Neural crest cell (in vitro differentiated cells): ENCODE data around the gene ANKRD40CL. TPM values are rescaled to one million over a fixed set of nuclear protein-coding genes. Genes with fewer than 3 reads are reported as not detected.

Source experiments
- DNase-seq: peaks from one replicate; pipeline ENCODE4 v3.0.0; 2021; ENCODE audit warnings: low read depth, mixed read lengths, low spot score
- H3K27ac Mint-ChIP-seq: one replicate; pipeline ENCODE4 v1.8.0; 2021; ENCODE audit warnings: mild to moderate bottlenecking, mixed read lengths; ENCODE audit not compliant: unreplicated experiment
- H3K27me3 Mint-ChIP-seq: 2 replicates; pipeline ENCODE4 v1.8.0; 2021; ENCODE audit warnings: low read depth, mild to moderate bottlenecking, mixed read lengths
- H3K36me3 Mint-ChIP-seq: 2 replicates; pipeline ENCODE4 v1.8.0; 2021; ENCODE audit warnings: low read depth, mild to moderate bottlenecking, mixed read lengths
- H3K4me1 Mint-ChIP-seq: 2 replicates; pipeline ENCODE4 v1.8.0; 2021; ENCODE audit warnings: mixed read lengths
- H3K4me3 Mint-ChIP-seq: one replicate; pipeline ENCODE4 v1.8.0; 2021; ENCODE audit warnings: mild to moderate bottlenecking, mixed read lengths
- H3K9me3 Mint-ChIP-seq: 2 replicates; pipeline ENCODE4 v1.8.0; 2021; ENCODE audit warnings: mixed read lengths
- CTCF ChIP-seq: fragments of 200-600 bp; sonication (generic); conservative IDR thresholded peaks from 2 replicates; pipeline ENCODE4 v1.5.0; 2021; ENCODE audit warnings: antibody characterized with exemption, mild to moderate bottlenecking
- total RNA-seq: library from RNA; stranded (reverse); gene quantifications from 2 replicates; pipeline ENCODE4 v1.2.1, GENCODE V29; 2021

Gene ANKRD40CL
- total RNA-seq, 1 donor from 2014 or later = not detected

- TF ChIP-seq CTCF = no peak
- no peaks in the 10 kb centered on the region for H3K9me3 Mint-ChIP-seq
- H3K4me1 Mint-ChIP-seq = peaks cover 5% of the 10 kb centered on the region
- H3K4me3 Mint-ChIP-seq = no peak overlapping the region
- no peak for DNase-seq
- no peaks in the 10 kb centered on the region for H3K27me3 Mint-ChIP-seq
- H3K36me3 Mint-ChIP-seq = peaks cover 19% of the 10 kb centered on the region
- no peak overlapping the region for H3K27ac Mint-ChIP-seq
Observed at GRCh38 chr17:50739098-50739497, 28.2 kb downstream of the ANKRD40CL start.

GRCh38 chr17:50737118-50737698 is 30.1 kb downstream of the ANKRD40CL start:
- H3K27me3 Mint-ChIP-seq = no peaks in the 10 kb centered on the region
- no peak overlapping the region for H3K4me3 Mint-ChIP-seq
- no peak overlapping the region for H3K27ac Mint-ChIP-seq
- peaks cover 9% of the 10 kb centered on the region for H3K36me3 Mint-ChIP-seq
- H3K4me1 Mint-ChIP-seq = peaks cover 5% of the 10 kb centered on the region
- no peak for TF ChIP-seq CTCF
- H3K9me3 Mint-ChIP-seq = no peaks in the 10 kb centered on the region
- DNase-seq = no peak

DNA sequence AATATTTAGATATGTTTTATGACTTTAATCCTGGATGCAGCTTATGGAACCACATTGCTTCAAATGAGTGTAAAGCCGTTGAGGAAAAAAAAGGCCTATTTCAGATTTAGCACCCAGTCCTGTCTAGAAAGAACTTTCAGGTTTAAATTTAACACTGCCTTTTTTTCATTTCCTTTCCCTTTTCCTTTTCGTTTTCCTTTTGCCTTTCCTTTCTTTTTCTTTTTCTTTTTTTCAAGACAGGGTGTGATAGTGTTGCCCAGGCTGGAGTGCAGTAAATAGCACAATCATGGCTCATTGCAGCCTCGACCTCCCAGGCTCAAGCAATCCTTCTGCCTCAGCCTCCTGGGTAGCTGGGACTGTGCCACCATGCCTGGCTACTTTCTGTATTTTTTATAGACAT is 32.0 kb downstream of the ANKRD40CL start:
- Mint-ChIP-seq H3K27ac (no peak overlapping the region), H3K36me3 (no peaks in the 10 kb centered on the region), H3K4me1 (peaks cover 15% of the 10 kb centered on the region), H3K9me3 (no peaks in the 10 kb centered on the region), H3K4me3 (no peak overlapping the region), H3K27me3 (no peaks in the 10 kb centered on the region)
- DNase-seq = no peak
- TF ChIP-seq CTCF = no peak

DNA sequence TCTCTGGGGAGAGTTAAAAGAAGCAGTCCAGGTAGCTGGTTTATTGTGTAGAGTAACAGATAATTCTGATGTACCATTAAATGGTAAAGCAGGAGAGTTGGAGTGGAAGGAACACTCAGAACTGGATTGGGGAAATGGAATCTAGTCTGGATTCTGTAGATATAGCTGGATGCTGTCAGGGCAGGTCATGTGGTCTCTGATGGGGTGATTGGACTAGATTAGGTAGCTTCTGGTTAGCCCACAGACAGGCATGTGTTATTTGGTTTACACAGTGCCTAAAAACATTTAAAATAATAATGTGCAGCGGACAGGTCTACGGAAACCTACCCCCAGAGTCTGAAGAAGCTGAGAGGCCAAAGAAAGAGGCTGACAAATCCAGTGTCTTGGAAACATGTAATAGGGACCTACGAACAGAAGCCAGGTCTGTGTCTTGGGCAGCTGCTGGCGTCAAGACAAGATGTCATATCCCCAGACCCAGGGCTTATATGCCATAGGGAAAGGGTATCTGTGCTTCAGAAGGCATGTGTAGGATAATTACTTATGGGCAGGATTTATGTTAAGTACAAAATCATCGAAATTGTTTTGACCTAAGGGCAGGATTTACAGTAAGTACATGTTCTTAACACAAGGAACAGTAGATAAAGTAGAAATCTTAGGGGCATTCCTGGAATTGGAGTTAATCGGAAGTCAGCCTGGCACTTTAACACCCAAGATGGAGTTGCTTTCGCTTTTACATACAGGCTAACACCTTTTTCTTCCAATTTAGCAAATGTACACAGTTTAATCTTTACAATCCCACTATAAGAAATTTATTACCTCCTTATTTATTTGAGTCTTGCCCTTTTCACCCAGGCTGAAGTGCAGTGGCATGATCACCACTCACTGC is 35.5 kb downstream of the ANKRD40CL start:
- DNase-seq = no peak
- H3K27ac Mint-ChIP-seq = no peak overlapping the region

More for the DNA sequence above, 35.5 kb downstream of the ANKRD40CL start:
- Mint-ChIP-seq H3K36me3 (peaks cover 3% of the 10 kb centered on the region), H3K9me3 (no peaks in the 10 kb centered on the region), H3K4me3 (no peak overlapping the region), H3K27me3 (no peaks in the 10 kb centered on the region), H3K4me1 (peaks cover 27% of the 10 kb centered on the region)
- no peak for TF ChIP-seq CTCF
